Activated CD8-positive, alpha-beta memory T cell treated with anti-CD3 and anti-CD28 coated beads, Interleukin-2, amount 50 U/mL, for 1 hour (primary cell): ENCODE data around the gene NTHL1.

ENCODE experiments used
- DNase-seq: peaks from one replicate; pipeline ENCODE4 v3.0.0-alpha.2; 2020; ENCODE audit errors: extremely low read depth

The NTHL1 gene

DNA sequence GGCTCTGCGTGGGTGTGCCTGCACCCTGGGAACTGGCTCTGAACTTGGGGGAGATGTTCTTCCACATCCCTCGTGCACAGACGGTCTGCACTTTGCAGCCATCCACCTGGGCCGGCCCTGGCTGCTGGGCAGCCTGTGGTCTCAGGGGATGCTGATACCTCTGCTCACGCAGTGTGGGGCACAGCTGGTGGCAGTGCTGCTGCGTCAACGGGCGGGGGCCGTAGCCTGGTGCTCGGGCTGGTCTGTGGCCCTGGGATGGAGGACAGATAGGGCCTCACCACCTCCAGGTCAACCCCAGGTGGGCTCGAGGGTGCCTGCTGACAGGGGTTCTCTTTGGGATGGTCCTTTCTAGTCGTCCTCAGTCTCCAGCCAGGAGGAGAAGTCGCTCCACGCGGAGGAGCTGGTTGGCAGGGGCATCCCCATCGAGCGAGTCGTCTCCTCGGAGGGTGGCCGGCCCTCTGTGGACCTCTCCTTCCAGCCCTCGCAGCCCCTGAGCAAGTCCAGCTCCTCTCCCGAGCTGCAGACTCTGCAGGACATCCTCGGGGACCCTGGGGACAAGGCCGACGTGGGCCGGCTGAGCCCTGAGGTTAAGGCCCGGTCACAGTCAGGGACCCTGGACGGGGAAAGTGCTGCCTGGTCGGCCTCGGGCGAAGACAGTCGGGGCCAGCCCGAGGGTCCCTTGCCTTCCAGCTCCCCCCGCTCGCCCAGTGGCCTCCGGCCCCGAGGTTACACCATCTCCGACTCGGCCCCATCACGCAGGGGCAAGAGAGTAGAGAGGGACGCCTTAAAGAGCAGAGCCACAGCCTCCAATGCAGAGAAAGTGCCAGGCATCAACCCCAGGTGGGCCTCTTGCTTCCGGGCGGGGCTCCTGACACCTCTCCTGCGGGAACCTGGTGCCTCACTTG, 36.5 kb upstream of the NTHL1 start:
- DNase-seq = no peak

DNA sequence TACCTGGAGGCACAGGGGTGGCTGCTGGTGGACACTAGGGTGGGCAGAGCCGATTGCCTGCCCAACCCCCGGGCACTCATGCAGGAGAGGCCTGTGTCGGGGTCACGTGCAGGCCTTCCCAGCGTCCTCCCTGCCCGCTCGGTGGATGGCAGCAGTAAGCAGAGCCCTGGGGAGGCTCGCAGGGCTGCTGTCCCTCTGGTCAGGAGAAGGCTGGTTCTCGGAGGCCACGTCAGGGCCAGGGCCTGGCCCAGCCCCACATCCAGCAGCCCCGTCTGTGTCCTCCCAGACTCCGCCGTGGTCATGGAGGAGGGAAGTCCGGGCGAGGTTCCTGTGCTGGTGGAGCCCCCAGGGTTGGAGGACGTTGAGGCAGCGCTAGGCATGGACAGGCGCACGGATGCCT, 35.8 kb upstream of the NTHL1 start:
- no peak for DNase-seq

DNA sequence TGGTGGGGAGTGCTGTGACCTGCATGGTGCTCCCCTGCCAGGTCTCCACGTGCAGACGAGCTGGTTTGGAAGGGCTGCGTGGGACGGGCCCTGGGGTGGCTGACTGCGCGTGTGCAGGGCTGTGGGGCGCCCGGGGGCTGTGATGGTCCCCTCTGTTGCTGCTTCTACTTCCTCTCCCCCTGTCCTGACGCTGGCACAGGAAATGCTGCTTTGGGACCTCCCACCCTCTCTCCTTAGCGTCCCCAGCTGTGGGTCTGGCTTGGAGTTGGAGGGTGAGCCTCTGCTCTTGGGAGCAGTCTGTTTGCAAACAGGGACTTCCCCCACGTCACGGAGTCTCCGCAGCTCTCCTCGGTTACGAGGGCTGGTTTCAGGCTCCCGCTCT, 35.3 kb upstream of the NTHL1 start:
- no peak for DNase-seq

DNA sequence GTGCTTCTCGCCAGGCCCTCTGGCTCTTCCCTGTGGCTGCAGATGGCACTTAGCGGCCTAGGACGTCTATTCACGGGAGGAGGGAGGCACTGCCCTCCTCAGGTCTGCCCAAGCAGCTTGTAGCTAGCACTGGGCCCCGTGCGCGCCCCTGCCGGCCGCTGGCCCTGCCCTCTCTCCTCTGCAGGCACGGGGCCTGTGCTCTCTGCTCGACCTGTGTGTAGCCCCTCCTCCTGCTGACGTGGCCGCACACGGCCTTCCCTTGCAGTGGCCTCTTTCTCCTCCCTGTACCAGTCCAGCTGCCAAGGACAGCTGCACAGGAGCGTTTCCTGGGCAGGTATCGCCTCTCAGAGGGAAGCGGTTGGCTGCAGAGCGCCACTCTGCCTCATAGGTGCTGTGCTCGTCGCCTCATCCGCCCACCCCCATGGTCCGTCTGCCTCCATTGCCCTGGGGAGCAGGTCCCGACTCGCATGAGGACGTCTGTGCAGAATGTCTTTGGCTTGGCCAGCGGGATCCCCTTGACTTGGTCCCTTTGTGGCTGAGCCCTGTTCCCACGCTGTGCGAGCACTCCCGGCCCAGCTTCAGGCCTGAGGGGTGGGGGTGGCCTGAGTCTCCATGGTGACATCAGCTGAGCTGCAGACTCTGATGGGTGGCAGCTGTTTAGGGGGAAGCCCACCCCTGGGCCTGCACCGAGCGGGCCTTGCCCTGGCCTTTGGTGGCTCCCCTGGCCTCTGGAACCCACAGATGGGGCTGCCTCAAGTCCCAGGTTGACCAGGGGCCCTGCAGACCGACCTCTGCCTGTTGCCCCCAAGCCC, 34.7 kb upstream of the NTHL1 start:
- no peak for DNase-seq

DNA sequence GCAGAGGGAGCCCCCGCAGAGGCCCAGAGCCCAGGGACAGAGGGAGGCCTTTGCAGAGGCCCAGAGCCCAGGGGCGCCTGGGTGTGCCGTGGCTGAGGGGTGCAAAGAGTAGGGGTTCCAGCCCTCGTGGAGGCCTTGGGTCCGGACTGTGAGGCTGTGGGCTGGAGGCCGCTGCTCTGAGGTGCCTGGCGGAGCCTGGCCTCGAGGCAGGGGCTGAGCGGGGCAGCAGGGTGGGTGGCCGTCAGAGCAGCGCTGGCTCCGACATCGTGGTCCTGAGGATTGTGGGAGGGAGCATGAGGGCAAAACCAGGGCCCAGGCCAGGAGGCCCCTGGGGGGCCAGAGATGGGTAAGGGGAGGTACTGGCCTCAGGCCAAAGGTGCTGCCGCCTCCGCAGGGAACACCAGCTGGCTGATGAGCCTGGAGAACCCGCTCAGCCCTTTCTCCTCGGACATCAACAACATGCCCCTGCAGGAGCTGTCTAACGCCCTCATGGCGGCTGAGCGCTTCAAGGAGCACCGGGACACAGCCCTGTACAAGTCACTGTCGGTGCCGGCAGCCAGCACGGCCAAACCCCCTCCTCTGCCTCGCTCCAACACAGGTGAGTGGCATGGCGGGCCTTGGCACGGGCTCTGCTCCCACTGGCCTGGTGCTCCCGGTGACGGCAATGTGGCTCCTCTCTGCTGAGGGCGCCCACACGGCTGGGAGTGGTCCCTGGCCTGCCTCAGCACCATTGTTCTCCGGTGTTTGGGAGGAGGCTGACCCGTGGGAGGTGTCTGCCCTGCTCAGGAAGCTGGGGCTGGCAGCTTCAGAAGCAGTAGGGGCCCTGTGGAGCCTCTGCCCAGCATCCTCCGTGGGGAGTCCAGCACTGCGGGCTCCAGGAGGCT, 33.8 kb upstream of the NTHL1 start:
- no peak for DNase-seq

DNA sequence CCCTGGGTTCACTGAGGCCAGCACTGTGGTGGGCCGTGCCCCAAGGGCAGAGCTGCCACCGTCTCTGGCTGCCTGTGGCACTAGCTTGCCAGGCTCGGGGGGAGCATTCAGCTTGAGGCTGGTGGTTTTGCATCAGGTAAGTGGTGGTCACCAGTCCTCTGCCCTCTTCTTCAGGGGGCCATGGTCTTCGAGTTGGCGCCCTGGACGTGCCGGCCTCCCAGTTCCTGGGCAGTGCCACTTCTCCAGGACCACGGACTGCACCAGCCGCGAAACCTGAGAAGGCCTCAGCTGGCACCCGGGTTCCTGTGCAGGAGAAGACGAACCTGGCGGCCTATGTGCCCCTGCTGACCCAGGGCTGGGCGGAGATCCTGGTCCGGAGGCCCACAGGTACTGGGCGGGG, 32.4 kb upstream of the NTHL1 start:
- DNase-seq = no peak

DNA sequence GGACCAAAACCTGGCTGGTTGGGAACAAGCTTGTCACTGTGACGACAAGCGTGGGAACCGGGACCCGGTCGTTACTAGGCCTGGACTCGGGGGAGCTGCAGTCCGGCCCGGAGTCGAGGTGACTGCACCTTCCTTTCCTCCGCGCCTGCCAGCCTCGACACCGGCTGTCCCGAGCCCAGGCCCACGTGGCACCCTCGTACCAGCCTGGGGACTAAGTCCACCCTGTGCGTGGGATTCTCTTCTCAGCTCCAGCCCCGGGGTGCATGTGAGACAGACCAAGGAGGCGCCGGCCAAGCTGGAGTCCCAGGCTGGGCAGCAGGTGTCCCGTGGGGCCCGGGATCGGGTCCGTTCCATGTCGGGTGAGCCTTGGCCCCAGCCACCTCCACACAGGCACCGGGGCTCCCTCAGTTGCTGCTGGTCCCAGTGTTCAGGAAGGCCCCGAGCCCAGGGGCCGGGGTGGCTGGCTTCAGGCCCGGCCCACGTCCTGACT, 31.7 kb upstream of the NTHL1 start:
- DNase-seq = no peak

DNA sequence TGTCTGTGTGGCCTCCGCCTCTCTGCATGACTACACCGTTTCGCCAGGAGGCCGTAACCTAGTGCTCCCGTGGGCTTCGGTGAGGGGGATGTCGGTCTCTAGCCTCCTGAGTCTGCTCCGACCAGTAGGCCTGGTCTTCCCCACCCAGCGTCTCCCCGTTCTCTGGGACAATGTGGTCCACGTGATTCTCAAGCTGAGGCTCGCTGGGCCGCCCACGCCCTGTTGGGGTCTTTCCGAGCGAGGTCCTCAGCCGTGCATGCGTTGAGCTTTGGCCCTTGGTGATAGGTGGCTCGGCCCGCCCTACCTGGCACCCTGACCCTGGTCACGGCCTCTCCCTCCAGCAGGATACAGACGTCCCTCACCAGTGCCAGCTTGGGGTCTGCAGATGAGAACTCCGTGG, 31.1 kb upstream of the NTHL1 start:
- no peak for DNase-seq

DNA sequence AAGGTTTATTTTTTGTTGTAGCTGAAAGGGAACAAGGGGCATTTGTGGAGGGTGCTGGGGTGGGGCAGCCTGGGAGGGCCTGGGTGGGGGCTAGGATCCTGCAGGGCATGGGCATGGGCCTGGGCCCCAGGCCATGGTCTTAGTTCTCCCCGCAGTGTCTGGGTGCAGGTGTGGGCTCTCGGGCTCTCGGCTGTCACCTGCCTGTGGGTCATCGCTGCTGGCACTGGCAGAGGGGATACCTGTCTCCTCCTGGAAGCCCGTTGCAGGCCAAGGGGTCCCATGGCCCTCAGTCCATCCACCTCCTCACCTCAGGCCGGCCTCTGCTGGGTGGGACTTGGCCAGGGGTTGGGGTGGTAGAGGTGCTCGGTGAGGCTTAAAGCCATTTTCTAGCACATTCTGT, 30.5 kb upstream of the NTHL1 start:
- no peak for DNase-seq

DNA sequence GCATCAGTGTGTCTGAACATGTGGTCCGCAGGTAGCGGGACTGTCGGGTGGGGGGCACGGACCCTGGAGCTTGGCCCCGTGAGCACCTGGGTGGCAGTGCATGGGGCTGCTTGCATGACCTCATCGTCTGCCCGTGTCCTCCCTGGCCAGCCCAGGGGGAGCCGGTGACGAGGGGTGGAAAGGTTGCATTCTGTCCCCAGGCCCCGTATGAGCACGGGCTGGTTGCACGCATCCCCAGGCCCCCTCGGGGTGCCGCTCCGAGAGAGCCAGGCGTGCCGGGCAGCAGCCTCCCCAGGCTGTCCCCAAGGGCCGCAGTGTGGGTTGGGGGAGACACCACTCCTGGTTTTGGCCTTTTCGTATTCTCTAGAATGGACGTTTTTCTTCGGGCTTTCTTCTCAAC, 30.1 kb upstream of the NTHL1 start:
- no peak for DNase-seq

DNA sequence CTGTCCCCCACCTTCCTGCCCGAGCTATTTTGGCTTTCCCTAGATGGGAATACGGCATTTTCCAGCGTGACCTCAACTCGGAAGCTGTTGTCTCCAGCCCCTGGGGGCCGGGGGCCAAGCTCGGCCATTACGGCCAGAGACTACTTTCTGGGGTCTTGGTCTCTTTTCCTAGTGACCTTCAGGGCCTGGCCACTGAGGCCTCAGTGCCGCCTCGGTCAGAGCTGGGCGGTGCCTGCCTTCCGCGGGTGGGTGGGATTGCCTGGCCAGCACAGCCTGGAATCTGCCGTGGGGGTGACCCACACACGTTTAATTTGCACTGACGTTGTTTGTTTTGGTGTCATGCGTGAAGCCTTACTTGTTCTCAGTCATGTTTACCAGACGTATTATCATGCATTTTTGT, 29.4 kb upstream of the NTHL1 start:
- DNase-seq = no peak

DNA sequence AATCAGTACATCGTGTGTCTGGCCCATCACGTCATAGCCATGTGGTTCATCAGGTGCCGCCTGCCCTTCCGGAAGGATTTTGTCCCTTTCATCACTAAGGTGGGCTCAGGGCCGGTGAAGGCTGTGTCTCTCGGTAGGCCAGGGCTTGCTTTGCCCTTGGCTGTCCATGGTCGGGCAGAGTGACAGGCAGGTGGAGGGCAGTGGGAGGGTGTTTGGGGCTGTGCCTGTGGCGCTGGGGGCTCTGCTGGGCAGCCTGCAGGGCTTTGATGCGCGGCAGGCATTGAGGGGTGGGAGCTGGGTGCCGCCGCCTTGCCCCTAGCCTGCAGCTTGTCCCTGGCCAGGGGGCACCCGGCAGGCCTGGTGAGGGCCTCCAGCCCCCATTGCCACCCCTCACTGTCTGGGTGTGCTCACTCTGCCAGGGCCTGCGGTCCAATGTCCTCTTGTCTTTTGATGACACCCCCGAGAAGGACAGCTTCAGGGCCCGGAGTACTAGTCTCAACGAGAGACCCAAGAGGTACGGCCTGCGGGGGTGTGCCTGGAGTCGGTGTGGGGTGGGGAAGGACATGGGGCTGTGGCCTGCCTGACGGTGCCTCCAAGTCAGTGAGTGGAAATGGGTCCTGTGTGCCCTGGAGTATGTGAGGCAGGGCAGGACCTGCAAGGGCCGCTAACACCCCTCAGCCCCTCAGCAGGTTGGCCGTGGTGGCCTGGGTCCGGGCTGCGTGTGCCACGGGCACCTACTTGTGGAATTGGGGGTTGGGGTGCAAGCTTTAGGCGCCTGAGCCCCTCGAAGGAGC, 28.6 kb upstream of the NTHL1 start:
- DNase-seq = no peak

DNA sequence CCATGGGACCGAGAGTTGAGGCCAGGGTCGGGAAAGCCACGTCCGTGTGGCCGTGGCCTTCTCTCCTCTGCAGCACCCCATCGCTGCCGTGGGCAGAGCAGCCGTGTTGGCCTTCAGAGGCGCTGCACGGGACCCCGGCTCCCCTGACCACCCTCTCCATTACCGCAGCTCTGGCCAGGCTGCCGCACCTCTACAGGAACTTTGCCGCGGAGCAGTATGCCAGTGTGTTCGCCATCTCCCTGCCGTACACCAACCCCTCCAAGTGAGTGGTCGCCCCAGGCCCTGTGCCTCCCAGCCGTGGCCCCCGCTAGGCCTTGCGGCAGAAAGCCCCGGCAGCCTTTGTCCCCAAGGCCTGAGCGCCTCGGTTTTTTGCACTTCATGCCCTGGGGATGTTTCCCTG, 28.0 kb upstream of the NTHL1 start:
- DNase-seq = no peak

DNA sequence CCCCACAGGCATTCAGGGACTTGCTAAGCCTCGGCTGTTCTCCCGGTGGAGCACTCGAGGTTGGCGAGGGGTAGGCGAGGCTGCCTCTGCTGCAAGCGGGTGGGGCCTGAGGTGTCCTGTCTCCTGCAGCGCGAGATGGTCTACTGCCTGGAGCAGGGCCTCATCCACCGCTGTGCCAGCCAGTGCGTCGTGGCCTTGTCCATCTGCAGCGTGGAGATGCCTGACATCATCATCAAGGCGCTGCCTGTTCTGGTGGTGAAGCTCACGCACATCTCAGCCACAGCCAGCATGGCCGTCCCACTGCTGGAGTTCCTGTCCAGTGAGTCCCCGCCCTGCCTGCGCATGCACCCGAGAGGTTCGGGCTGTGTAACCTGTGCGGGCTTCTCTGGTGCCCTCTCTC, 26.4 kb upstream of the NTHL1 start:
- DNase-seq = no peak

DNA sequence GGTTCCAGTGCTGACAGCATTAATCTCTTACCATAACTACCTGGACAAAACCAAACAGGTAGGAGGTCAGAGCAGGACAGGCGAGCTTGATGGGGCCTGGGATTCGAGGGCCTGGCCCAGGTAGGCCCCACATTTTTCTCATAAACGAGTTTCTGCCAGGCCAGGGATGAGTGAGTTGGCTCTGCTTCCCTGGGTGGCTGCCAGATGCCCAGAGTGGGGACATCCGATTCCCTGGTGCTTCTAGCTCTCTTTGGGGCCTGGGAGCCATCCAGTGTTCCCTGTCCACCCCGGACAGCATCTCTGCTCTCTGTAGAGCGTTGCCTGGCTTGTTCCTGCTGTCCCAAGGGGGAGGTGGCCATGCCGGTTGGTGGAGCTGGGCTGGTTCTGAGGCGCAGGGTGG, 25.3 kb upstream of the NTHL1 start:
- no peak for DNase-seq

DNA sequence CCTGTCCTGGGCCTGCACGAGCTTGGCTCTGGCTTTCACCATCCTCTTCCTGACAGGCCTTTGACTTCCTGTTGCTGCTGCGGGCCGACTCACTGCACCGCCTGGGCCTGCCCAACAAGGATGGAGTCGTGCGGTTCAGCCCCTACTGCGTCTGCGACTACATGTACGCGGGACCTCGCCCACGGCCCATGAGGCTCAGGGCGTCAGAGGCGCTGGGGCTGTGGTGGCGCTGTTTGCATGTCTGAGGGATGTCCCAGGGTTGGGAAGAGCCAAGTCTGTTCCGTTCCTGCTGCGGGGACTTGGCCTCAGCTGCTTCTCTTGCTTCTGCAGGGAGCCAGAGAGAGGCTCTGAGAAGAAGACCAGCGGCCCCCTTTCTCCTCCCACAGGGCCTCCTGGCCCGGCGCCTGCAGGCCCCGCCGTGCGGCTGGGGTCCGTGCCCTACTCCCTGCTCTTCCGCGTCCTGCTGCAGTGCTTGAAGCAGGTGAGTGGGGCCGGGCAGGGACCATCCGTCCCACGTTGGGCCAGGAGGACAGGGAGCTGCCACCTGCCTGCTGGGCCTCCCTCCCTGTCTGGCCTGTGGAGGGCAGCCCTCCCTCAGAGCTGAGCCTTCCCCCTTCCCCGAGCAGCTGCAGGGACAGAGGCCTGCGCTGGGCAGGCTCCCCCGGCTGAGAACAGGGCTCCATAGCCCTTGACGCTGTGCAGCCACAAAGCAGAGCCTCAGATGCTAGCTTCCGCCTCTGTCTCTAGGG, 24.0 kb upstream of the NTHL1 start:
- no peak for DNase-seq

DNA sequence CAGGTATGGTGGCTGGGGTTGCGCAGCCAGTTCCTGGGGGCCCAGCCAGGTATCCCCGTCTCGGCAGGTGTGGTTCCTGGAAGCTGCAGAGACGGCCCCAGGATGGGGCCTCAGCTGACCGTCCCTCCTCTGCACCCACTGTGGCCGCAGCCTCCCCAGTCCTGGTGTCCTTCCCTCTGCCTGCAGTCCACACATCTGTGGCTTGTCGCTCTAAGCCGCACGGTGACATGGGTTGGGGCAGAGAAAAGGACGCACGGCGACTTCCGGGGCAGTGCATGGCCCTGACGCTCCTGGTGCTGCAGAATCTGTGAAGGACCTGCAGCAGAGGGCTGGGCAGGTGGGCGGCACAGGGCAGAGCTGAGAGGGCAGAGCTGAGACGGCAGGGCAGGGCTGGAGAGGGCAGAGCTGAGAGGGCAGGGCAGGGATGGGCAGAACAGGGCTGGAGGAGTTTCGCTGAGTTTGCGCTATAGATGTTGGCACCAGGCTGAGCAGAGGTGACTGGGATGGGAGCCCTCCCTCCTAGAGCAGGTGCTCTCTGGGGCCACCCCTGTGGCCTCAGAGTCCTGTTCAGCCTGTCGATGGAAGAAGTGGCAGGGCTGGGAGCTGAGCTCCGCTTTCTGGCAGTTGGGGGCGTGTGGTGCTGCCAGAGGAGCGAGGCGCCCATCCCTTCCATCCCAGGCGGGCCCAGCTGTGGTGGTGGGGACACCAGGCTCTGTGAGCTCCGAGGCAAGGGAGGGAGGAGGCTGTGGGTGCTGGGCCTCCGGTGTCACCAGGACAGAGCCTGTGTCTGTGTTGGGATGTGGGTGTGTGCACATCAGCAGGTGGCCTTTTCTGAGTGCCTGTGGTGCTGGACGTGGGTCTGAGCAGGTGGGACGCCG, 23.2 kb upstream of the NTHL1 start:
- DNase-seq = no peak

DNA sequence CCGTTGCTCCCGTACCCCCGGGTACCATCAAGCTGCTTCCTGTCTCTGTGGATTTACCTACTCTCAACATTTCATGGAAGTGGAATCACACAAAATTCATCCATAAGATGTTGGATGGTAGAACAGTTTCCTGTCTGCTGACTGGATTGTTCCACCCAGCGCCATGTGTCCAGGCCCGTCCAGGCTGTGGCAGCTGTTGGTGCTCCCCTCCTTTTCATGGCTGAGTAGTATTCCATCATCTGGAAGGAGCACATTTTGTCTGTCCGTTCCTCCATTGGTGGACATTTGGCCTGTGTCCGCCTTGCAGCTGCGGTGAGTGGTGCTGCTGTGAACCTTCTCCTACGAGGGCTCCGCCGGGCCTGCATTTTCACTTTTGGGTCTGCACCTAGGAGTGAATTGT, 18.5 kb upstream of the NTHL1 start:
- DNase-seq = no peak

DNA sequence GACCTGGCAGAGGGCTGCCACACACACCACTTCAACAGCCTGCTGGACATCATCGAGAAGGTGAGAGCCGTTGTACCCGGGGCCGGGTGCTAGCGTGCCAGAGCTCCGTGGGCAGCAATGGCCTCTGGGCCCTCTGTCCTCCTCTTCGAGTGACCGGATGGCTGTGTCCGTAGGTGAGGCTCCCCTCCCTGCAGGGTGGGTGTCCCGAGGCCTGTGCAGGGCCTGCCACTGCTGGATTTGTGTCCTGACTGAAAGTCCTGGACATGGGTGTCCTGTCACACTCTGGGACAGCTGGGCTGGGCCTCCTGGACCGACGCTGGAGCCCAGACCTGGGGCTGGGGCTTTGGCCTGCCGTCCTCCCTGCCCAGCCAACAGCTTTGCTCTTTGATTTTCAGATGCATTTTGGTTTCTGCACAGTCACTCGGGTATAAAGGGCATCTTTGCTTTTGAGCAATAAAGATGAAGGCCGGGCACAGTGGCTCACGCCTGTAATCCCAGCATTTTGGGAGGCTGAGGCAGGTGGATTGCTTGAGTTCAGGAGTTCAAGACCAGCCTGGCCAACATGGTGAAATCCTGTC, 16.8 kb upstream of the NTHL1 start:
- DNase-seq = no peak
